Neural progenitor cell (in vitro differentiated cells): ENCODE measurements around the gene CRHR1. TPM values are rescaled to one million over a fixed set of nuclear protein-coding genes. Genes with fewer than 3 reads are reported as not detected.
A peak's percentile ranks its signal among the peaks of the same experiment; 100 is the strongest.

ENCODE experiments used
- DNase-seq: peaks from one replicate; pipeline ENCODE4 v3.0.0-alpha.2; 2016; ENCODE audit warnings: low spot score
- H2AFZ ChIP-seq: fragments of 200-600 bp; sonication (generic); replicated peaks from 2 replicates; pipeline ENCODE4 v1.6.1; 2016; ENCODE audit warnings: antibody characterized with exemption
- H3F3A ChIP-seq: fragments of 200-600 bp; sonication (generic); 2 replicates; pipeline ENCODE4 v1.6.1; 2016; ENCODE audit warnings: antibody characterized with exemption, low read depth
- H3K27ac ChIP-seq: fragments of 200-600 bp; sonication (generic); 2 replicates; pipeline ENCODE4 v1.5.1; 2016; ENCODE audit warnings: mild to moderate bottlenecking
- H3K27me3 ChIP-seq: fragments of 200-600 bp; sonication (generic); 2 replicates; pipeline ENCODE4 v1.6.1; 2016; ENCODE audit warnings: mild to moderate bottlenecking, moderate library complexity
- H3K36me3 ChIP-seq: fragments of 200-600 bp; sonication (generic); 2 replicates; pipeline ENCODE4 v1.5.1; 2016
- H3K4me1 ChIP-seq: fragments of 200-600 bp; sonication (generic); 2 replicates; pipeline ENCODE4 v1.6.1; 2016; ENCODE audit warnings: mixed run types
- H3K4me2 ChIP-seq: fragments of 200-600 bp; sonication (generic); 2 replicates; pipeline ENCODE4 v1.6.1; 2016
- H3K4me3 ChIP-seq: fragments of 200-600 bp; sonication (generic); 2 replicates; pipeline ENCODE4 v1.5.1; 2016
- H3K79me2 ChIP-seq: fragments of 200-600 bp; sonication (generic); 2 replicates; pipeline ENCODE4 v1.6.1; 2016; ENCODE audit warnings: low read depth
- H3K9ac ChIP-seq: fragments of 200-600 bp; sonication (generic); 2 replicates; pipeline ENCODE4 v1.6.1; 2016
- H3K9me3 ChIP-seq: fragments of 200-600 bp; sonication (generic); 2 replicates; pipeline ENCODE4 v1.5.1; 2016; ENCODE audit warnings: low read depth
- H4K20me1 ChIP-seq: fragments of 200-600 bp; sonication (generic); 2 replicates; pipeline ENCODE4 v1.6.1; 2016; ENCODE audit warnings: low read depth
- H3K27ac Mint-ChIP-seq: 3 replicates; pipeline ENCODE4 v1.8.0; 2021; ENCODE audit warnings: mixed read lengths
- H3K27me3 Mint-ChIP-seq: 2 replicates; pipeline ENCODE4 v1.8.0; 2022; ENCODE audit warnings: low read depth, mild to moderate bottlenecking, inconsistent platforms, moderate library complexity, mixed read lengths; ENCODE audit not compliant: insufficient read depth
- H3K36me3 Mint-ChIP-seq: 3 replicates; pipeline ENCODE4 v1.8.0; 2021; ENCODE audit warnings: mixed read lengths
- H3K4me1 Mint-ChIP-seq: 3 replicates; pipeline ENCODE4 v1.8.0; 2021; ENCODE audit warnings: mixed read lengths
- H3K4me3 Mint-ChIP-seq: 3 replicates; pipeline ENCODE4 v1.8.0; 2021; ENCODE audit warnings: mild to moderate bottlenecking, moderate library complexity, mixed read lengths
- H3K9me3 Mint-ChIP-seq: 3 replicates; pipeline ENCODE4 v1.8.0; 2020; ENCODE audit warnings: mixed read lengths
- CTCF ChIP-seq: fragments of 200-600 bp; sonication (generic); IDR thresholded peaks from 2 replicates; pipeline ENCODE4 v1.5.1; 2017; ENCODE audit warnings: antibody characterized with exemption, mild to moderate bottlenecking
- EZH2 ChIP-seq: fragments of 200-600 bp; sonication (generic); IDR thresholded peaks from 2 replicates; pipeline ENCODE4 v1.6.1; 2017; ENCODE audit warnings: antibody characterized with exemption, mild to moderate bottlenecking, moderate library complexity
- EZH2phosphoT487 ChIP-seq: fragments of 200-600 bp; sonication (generic); IDR thresholded peaks from 2 replicates; pipeline ENCODE4 v1.6.1; 2017; ENCODE audit warnings: antibody characterized with exemption
- total RNA-seq: library from RNA; depleted of rRNA; stranded (reverse); fragments of >200 nt; gene quantifications from 2 replicates; pipeline ENCODE4 v1.2.3, GENCODE V29; 2015; ENCODE audit warnings: low replicate concordance

The CRHR1 gene
- total RNA-seq, 1 donor from 2014 or later = 3.4 TPM

- H3K4me3 ChIP-seq = peak overlapping the region; percentile 37
- H4K20me1 ChIP-seq = no peaks in the 10 kb centered on the region
- H3K4me2 ChIP-seq = peak overlapping the region; percentile 78
- peak; percentile 90 for DNase-seq
- peaks cover 23% of the 10 kb centered on the region for H3K27me3 Mint-ChIP-seq
- H3K4me3 Mint-ChIP-seq = peak overlapping the region; percentile 79
- no peak overlapping the region for H3K9ac ChIP-seq
- peak overlapping the region; percentile 48 for H3K27ac ChIP-seq
- H3K79me2 ChIP-seq = no peaks in the 10 kb centered on the region
- H3F3A ChIP-seq = peaks cover 28% of the 10 kb centered on the region
- H3K4me1 ChIP-seq = peaks cover 27% of the 10 kb centered on the region
- H3K9me3 ChIP-seq = no peaks in the 10 kb centered on the region
- H3K27me3 ChIP-seq = no peaks in the 10 kb centered on the region
- no peaks in the 10 kb centered on the region for H3K36me3 Mint-ChIP-seq
- H3K27ac Mint-ChIP-seq = peak overlapping the region; percentile 96
- H3K4me1 Mint-ChIP-seq = peaks cover 46% of the 10 kb centered on the region
- H2AFZ ChIP-seq = peak overlapping the region; percentile 4
- no peaks in the 10 kb centered on the region for H3K36me3 ChIP-seq
- no peaks in the 10 kb centered on the region for H3K9me3 Mint-ChIP-seq
- TF ChIP-seq EZH2 (no peak), EZH2phosphoT487 (no peak), CTCF (no peak)
These were observed 13.4 kb upstream of the CRHR1 start for GRCh38 chr17:45770632-45771270.

- Histone ChIP-seq H3K36me3 (no peaks in the 10 kb centered on the region), H3K27me3 (no peaks in the 10 kb centered on the region), H3F3A (peaks cover 28% of the 10 kb centered on the region), H2AFZ (peak overlapping the region; percentile 4), H3K9ac (no peak overlapping the region), H3K9me3 (no peaks in the 10 kb centered on the region), H3K4me3 (peak overlapping the region; percentile 37), H3K79me2 (no peaks in the 10 kb centered on the region), H3K27ac (peak overlapping the region; percentile 48), H4K20me1 (no peaks in the 10 kb centered on the region), H3K4me2 (peak overlapping the region; percentile 78), H3K4me1 (peaks cover 27% of the 10 kb centered on the region)
- peaks cover 25% of the 10 kb centered on the region for H3K27me3 Mint-ChIP-seq
- TF ChIP-seq CTCF (no peak), EZH2phosphoT487 (no peak), EZH2 (no peak)
- peak overlapping the region; percentile 96 for H3K27ac Mint-ChIP-seq
- DNase-seq = peak; percentile 54
- H3K4me3 Mint-ChIP-seq = peak overlapping the region; percentile 79
- peaks cover 48% of the 10 kb centered on the region for H3K4me1 Mint-ChIP-seq
- no peaks in the 10 kb centered on the region for H3K9me3 Mint-ChIP-seq
- H3K36me3 Mint-ChIP-seq = no peaks in the 10 kb centered on the region
These were observed 12.7 kb upstream of the CRHR1 start for GRCh38 chr17:45771271-45771959.

GRCh38 chr17:45775148-45775547 lies 9.0 kb upstream of the CRHR1 start:
- peaks cover 34% of the 10 kb centered on the region for H3K4me1 Mint-ChIP-seq
- Histone ChIP-seq H3K9me3 (no peaks in the 10 kb centered on the region), H3K27ac (no peak overlapping the region), H3K36me3 (no peaks in the 10 kb centered on the region), H4K20me1 (no peaks in the 10 kb centered on the region), H3K9ac (no peak overlapping the region), H3K4me2 (no peak overlapping the region), H3F3A (peaks cover 21% of the 10 kb centered on the region), H3K27me3 (no peaks in the 10 kb centered on the region), H3K79me2 (no peaks in the 10 kb centered on the region), H3K4me3 (no peak overlapping the region), H2AFZ (no peak overlapping the region), H3K4me1 (peaks cover 27% of the 10 kb centered on the region)
- H3K4me3 Mint-ChIP-seq = no peak overlapping the region
- H3K27ac Mint-ChIP-seq = no peak overlapping the region
- no peak for DNase-seq
- no peak for TF ChIP-seq CTCF
- no peak for TF ChIP-seq EZH2phosphoT487
- no peak for TF ChIP-seq EZH2
- H3K36me3 Mint-ChIP-seq = no peaks in the 10 kb centered on the region
- peaks cover 31% of the 10 kb centered on the region for H3K27me3 Mint-ChIP-seq
- no peaks in the 10 kb centered on the region for H3K9me3 Mint-ChIP-seq
